DND-41 (cell line): Measurements from ENCODE around the gene SAFB2.
A peak's percentile ranks its signal among the peaks of the same experiment; 100 is the strongest.

Source experiments
- ATAC-seq: fragments of 200-7000 bp; cut with Tn5 transposase; 3 replicates; pipeline ENCODE4 v1.9.1; 2021; ENCODE audit warnings: low read depth; ENCODE audit not compliant: insufficient read depth
- DNase-seq: peaks from one replicate; pipeline ENCODE4 v3.0.0-alpha.2; 2020
- H2AFZ ChIP-seq: 2 replicates; pipeline ENCODE4 v1.6.0; 2012; ENCODE audit warnings: low read depth, low read length
- H3K27ac ChIP-seq: 2 replicates; pipeline ENCODE4 v1.5.1; 2012; ENCODE audit warnings: low read length, inconsistent platforms
- H3K27me3 ChIP-seq: fragments of 200-600 bp; sonication (generic); 2 replicates; pipeline ENCODE4 v1.6.0; 2012; ENCODE audit warnings: low read length, mild to moderate bottlenecking, inconsistent platforms; ENCODE audit not compliant: insufficient read depth, poor library complexity
- H3K36me3 ChIP-seq: 2 replicates; pipeline ENCODE4 v1.5.1; 2012; ENCODE audit warnings: low read length, inconsistent platforms; ENCODE audit not compliant: insufficient read depth
- H3K4me1 ChIP-seq: 2 replicates; pipeline ENCODE4 v1.5.1; 2012; ENCODE audit warnings: mild to moderate bottlenecking, low read length; ENCODE audit not compliant: insufficient read depth
- H3K4me2 ChIP-seq: 2 replicates; pipeline ENCODE4 v1.6.0; 2012; ENCODE audit warnings: mild to moderate bottlenecking, moderate library complexity, low read length, inconsistent platforms; ENCODE audit not compliant: insufficient read depth
- H3K4me3 ChIP-seq, 2 experiments: fragments of 200-600 bp in 1 of 2; shearing (Covaris generic) in 1 of 2; 2 replicates each; pipeline ENCODE4 v1.5.1; 2012 to 2016; ENCODE audit warnings: inconsistent platforms in 2 of 2, low read length in 2 of 2, mild to moderate bottlenecking in 2 of 2, low read depth in 1 of 2, moderate library complexity in 1 of 2
- H3K79me2 ChIP-seq: 2 replicates; pipeline ENCODE4 v1.6.0; 2012; ENCODE audit warnings: low read length, inconsistent platforms; ENCODE audit not compliant: insufficient read depth
- H3K9ac ChIP-seq: 2 replicates; pipeline ENCODE4 v1.6.0; 2012; ENCODE audit warnings: low read depth, mild to moderate bottlenecking, inconsistent platforms, low read length, moderate library complexity
- H3K9me3 ChIP-seq: 2 replicates; pipeline ENCODE4 v1.5.1; 2012; ENCODE audit warnings: low read length, moderate library complexity, mild to moderate bottlenecking, inconsistent platforms; ENCODE audit not compliant: insufficient read depth, severe bottlenecking
- H4K20me1 ChIP-seq: 2 replicates; pipeline ENCODE4 v1.6.0; 2012; ENCODE audit warnings: low read length; ENCODE audit not compliant: insufficient read depth
- EZH2 ChIP-seq: IDR thresholded peaks from 3 replicates; pipeline ENCODE4 v1.6.1; 2012; ENCODE audit warnings: borderline replicate concordance, low read depth, mild to moderate bottlenecking, moderate library complexity, low read length, inconsistent platforms; ENCODE audit not compliant: severe bottlenecking
- TF ChIP-seq, protein P1 (sequence below): IDR thresholded peaks from 2 replicates; pipeline ENCODE4 v1.5.1; 2012; ENCODE audit warnings: borderline replicate concordance, low read length, moderate library complexity, mild to moderate bottlenecking; ENCODE audit not compliant: poor library complexity, severe bottlenecking; ENCODE audit errors: extremely low read depth

Gene SAFB2

DNA sequence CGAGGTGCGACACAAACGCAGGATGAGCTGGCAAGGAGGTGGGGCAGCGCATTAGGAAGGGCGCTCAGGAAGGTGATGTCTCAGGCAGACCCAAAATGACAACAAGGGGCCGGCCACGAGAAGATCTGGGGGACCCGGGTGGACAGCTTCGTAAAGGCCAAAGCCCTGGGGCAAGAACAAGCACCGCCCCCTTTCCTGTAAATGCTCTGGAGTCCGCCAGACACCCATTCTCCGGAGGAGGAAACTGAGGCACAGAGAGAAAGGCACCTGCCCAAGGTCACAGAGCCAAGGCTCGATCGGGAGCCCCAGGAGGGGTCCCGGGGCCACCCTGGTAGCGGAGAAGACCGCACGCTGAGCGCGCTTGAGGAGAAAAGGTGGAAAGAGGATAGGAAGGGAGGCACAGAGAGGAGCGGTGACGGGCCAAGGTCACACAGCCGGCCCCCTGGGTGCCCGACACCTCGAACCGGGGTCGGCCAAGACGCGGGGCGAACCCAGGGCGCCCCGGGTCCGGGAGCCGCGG, 571 bp downstream of the SAFB2 start:
- no peak for TF ChIP-seq EZH2
- TF ChIP-seq, protein P1, sequence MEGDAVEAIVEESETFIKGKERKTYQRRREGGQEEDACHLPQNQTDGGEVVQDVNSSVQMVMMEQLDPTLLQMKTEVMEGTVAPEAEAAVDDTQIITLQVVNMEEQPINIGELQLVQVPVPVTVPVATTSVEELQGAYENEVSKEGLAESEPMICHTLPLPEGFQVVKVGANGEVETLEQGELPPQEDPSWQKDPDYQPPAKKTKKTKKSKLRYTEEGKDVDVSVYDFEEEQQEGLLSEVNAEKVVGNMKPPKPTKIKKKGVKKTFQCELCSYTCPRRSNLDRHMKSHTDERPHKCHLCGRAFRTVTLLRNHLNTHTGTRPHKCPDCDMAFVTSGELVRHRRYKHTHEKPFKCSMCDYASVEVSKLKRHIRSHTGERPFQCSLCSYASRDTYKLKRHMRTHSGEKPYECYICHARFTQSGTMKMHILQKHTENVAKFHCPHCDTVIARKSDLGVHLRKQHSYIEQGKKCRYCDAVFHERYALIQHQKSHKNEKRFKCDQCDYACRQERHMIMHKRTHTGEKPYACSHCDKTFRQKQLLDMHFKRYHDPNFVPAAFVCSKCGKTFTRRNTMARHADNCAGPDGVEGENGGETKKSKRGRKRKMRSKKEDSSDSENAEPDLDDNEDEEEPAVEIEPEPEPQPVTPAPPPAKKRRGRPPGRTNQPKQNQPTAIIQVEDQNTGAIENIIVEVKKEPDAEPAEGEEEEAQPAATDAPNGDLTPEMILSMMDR: peak; percentile 1

DNA sequence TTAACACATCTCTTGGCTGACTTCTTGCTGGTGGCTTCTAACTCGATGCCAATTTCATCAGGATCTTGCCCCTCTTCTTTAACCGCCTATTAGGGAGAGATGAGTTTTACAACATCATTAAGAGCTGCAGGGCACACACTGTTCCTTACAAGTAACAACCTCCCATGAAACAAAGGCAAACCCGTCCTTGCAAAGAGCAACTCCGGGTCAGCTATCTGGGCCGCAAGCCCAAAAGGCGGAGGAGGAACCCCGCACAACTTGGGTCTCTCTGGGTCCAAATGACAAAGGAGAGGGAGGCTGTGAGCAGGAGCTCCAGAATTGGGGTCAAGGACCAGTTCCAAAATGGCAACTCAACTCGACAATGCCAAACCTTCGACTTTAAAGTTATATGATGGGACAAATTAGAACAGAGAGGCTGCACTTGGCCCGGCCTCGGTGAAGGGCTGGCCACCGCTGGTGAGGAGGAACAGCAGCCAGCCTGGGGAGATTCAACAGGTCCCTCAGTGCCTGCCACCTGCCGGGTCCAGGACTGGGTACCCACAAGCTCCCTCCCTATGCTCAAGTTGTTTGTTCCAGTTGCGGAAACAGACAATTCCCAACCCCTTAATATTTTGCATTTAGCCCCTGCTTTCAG, 1.1 kb downstream of the SAFB2 start:
- peak overlapping the region; percentile 84; the same call in 1 of the 2 replicates for H2AFZ ChIP-seq
- peaks cover 59% of the 10 kb centered on the region for H3K4me1 ChIP-seq
- peak overlapping the region; percentile 88 for H3K27ac ChIP-seq
- H3K4me3 ChIP-seq: peak overlapping the region; percentile 82 to 83
- H3K36me3 ChIP-seq: peaks cover 72% of the 10 kb centered on the region
- H3K9me3 ChIP-seq: no peaks in the 10 kb centered on the region
- ATAC-seq: no peak
- H4K20me1 ChIP-seq: peaks cover 58% of the 10 kb centered on the region
- DNase-seq: no peak
- H3K79me2 ChIP-seq: peaks cover 96% of the 10 kb centered on the region
- no peaks in the 10 kb centered on the region for H3K27me3 ChIP-seq
- H3K9ac ChIP-seq: peak overlapping the region; percentile 92
- TF ChIP-seq, protein P1: no peak
- no peak for TF ChIP-seq EZH2
- H3K4me2 ChIP-seq: peak overlapping the region; percentile 96

More for the DNA sequence above, 571 bp downstream of the SAFB2 start:
- no peak for ATAC-seq
- H3K4me3 ChIP-seq: peak overlapping the region; percentile 82 to 83
- no peaks in the 10 kb centered on the region for H3K9me3 ChIP-seq
- peak overlapping the region; percentile 92 for H3K9ac ChIP-seq
- peak; percentile 20 for DNase-seq
- H3K36me3 ChIP-seq: peaks cover 76% of the 10 kb centered on the region
- H3K79me2 ChIP-seq: peaks cover 97% of the 10 kb centered on the region
- peak overlapping the region; percentile 96 for H3K4me2 ChIP-seq
- H3K4me1 ChIP-seq: peaks cover 64% of the 10 kb centered on the region
- H4K20me1 ChIP-seq: peaks cover 63% of the 10 kb centered on the region
- no peaks in the 10 kb centered on the region for H3K27me3 ChIP-seq
- H3K27ac ChIP-seq: peak overlapping the region; percentile 88
- peak overlapping the region; percentile 84 for H2AFZ ChIP-seq

DNA sequence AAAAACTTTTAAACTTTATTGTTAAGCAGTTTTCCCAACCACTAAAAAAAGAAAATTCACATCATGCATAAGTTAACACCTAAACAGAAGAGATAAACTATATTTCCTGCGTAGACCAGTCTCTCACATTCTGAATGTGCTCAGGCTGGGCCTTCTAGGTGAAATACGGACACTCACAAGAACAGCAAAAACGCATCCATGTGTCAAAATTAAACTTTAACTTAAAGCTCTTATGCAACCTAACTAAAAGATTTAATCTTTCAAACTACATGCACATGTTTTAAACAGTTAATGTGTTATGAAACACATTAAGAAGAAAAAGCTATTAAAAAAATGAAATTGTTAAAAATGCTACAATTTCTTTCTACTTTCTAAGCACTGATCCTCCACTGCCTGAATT, 2.6 kb downstream of the SAFB2 start:
- Histone ChIP-seq H3K27ac (no peak overlapping the region), H3K27me3 (no peaks in the 10 kb centered on the region), H3K36me3 (peaks cover 72% of the 10 kb centered on the region), H3K9ac (peak overlapping the region; percentile 92), H3K4me3 (peak overlapping the region in 1 of 2 experiments; percentile 83; a peak in 1 of 4 replicates), H3K4me1 (peaks cover 44% of the 10 kb centered on the region), H3K79me2 (peaks cover 91% of the 10 kb centered on the region), H3K9me3 (no peaks in the 10 kb centered on the region), H4K20me1 (peaks cover 43% of the 10 kb centered on the region), H3K4me2 (peak overlapping the region; percentile 96; the same call in 1 of the 2 replicates), H2AFZ (no peak overlapping the region)
- DNase-seq (no peak), ATAC-seq (no peak)
- TF ChIP-seq, protein P1: no peak
- TF ChIP-seq EZH2: no peak
